SKM-1 treated with dmso at 0.1 percent for 144 hours (cell line): ENCODE results near the gene HOXD3.

Experiments used
- DNase-seq: peaks from one replicate; lab custom pipeline; 2025; ENCODE audit not compliant: unreplicated experiment; lab: John Stamatoyannopoulos, UW

HOXD3 gene

DNA sequence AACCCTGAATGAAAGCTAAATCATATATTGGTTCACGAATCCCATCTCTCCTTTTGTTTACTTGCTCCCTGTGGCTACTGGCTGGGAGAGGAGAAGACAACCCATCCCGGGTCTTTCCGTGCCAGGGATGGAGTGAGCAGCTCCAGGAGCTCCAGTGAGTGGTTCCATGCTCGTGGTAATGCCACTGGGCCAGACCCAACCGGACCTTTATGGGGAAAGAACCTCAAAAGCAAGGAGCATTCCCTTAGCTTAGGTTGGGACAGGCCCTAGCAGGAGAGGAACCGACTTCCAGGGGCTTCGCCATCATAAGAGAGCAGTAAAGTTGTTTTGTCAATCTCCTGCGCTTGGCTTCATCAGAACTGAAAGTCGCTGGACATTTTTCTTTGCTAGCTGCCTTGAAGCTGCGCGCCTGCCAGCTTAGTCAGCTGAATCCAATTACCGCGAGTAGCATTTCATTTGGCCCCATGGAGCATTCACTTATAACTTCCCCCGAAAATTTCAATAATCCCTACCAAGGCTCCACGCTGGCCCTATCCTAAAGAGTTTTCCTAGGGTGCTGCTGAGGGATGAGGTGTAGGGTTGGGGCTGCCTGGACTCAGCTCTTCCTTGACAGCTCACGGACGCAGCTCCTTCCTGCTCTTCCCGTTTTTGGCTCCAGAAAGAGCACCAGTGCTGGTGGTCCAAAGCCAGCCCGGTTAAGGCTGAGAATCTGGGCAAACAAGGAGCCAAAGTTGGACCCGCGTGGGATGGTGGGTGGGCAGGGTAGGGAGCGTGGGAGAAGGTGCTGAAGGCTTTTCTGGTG, 4.9 kb downstream of the HOXD3 start:
- DNase-seq: no peak

DNA sequence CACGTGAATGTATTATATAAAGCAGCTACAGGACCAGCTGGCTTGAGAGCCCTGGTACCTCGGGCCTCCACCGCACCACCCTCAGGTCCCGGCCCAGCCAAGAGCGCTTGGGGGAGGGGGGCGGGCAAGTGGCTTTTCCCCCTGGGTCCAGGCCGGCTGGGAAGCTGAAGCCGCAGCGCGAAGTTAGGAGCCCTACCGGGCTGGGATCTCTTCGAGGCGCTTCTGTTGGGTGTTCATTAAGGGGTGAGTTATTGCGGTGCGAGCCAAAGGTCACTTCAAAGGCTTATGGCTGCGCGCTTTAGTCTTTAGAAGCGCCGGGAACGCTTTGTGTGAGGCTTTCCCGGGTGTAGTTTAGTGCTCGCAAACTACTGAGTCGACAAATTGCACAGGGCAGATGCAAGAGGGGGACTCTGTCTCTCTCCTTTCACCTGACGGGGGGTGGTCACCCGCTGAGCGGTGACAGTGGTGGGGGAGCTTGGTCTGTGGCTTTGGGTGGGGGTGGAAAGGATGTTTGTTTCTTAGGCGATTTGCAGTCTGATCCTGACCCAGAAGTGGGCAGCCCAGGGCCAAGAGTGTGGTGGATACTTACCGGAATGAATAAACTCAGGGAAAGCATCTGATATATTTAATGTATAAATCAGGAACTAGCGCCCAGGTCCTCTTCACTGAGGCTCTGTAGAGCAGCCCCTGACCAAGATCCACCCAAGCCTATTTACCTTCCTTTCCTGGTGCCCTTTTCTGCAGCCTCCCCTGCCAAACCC, 6.0 kb downstream of the HOXD3 start:
- no peak for DNase-seq

DNA sequence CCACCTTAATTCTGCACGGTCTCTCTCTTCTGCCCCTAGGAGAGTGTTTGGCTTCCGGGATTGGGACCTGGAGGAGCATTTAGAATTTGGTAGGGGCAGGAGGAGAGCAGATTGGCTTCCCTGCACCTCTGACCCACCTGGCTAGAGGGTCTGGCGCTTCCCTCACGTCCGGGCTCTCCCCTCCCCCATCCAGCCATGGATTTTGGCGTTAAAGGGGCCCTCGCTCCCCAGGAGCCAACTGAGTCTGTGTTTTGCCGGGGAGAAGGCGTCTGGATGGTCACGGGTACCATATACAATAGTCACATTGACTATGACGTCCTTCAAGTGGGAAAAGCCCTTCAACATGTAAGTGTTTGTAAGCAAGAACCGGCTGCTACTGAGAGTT, 6.6 kb downstream of the HOXD3 start:
- DNase-seq: no peak

DNA sequence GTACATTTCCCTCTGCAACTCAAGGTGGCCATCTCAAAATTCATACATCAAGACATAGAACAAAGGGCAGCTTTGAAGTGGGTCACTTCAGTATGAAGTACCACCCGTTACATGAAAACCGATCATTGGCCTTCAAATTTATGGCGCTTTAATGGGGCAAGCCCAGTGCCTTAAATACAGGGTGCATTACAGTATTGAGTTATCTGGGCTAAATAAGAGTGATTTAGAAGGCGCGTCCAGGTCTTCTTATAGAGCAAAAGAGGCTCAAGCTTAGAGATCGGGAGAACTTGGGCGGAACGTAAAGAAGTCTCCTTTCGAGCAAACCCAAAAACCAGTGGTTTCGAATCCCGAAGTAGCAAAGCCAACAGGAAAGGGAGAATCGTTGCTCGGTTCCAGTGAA, 7.1 kb downstream of the HOXD3 start:
- DNase-seq: no peak

DNA sequence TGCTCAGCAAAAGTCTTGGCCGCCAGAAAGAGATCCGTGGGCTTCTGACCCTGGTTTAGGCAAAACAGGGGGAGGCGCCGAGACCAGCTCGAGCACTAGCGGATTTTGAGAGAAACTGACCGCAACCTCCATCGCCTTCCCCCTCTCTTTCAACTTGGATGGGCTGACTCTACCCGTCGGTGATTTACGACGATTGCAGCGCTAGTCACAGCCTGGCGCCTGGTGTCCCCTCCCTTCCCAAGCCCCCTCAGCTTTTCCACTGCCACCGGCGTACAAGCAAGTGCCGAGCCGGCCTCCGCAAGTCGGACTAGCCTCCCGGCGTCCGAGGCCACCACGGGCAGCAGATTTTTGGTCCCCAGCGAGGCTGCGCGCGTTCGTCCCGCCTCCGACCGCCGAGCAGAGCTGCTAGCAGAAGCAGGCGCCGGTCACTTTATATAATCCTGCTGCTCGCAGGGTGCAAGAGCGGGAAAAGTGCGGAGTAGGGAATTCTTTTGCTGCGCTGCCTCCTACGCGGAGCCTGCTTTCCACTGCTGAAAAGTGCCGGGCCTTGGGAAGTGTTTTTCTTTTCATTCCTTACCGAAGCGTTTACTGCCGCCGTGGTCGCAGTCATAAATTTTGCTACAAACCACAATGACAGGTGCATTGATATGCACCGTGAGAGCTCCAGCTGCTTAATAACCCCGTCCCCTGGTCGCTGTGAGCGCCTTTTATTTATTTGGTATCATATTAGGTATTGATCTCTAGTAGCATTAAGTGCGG, 7.7 kb downstream of the HOXD3 start:
- no peak for DNase-seq

DNA sequence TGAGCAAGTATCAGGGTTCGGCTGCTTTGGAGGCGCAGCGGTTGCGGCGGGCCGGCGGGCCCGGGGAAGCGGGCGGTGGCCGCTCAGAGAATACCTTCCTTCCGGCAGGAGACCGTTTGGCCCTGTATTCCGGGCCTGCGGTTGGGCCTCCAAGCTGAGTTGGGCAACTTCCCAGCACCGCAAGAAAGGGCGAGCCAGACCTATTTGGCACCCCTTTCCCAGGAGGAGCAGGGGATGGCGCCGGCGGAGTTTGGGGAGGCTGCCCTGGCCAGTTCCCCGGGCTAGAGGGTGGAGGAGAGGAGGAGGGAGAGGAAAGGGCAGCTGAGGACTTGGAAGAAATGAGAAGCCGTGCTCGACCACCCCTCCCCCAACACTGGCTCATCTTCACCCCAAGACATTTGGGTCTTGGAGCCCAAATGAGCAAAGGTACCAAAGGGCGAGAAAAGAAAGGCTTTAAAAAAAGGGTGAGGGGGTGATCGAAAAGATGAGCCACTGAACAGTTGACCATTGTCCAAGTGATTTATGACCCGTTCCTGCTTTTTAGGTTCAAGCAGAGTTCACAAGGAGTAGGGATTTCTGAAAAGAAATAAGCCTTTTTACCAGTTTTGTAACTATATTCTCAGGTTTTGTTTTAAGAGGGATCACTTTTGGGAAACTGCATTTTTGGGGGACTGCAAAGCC, 8.4 kb downstream of the HOXD3 start:
- no peak for DNase-seq

DNA sequence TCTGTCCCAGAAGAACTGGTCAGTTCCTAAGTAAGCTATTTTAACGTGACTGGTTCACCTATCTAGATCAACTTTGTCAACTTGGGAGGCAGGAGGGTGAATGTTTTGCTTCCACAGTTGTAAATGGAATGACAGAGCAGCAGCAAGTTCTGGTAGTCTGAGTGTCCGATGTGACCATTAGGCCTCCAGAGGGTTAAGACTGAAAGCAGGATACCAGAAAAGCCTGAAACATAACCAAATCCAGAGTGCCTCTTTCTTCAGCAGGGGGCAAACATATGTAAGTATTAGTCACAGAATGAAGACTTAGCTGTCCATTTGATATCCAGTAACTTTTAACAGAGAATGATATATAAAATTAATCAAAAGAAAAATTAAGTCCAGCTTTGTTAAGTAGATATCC, 9.2 kb downstream of the HOXD3 start:
- no peak for DNase-seq

DNA sequence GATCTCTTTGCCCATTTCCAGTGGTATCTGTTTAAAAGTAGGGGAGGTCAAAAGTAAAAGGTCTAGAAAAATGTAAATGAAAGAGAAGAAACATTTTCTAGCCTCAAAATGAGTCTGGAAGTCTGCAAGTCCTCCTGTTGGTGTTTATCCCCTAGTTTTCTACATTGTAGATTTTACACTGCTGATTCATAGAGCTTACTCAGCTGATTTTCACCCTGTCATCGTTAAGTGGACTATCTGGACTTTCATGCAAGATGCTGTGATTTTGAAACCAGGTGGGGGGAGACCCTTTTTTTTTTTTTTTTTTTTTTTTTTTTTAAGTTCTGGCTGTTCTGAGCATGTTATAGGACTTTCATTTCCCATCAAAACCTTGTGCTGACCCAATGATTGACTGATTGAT, 10.3 kb downstream of the HOXD3 start:
- no peak for DNase-seq

DNA sequence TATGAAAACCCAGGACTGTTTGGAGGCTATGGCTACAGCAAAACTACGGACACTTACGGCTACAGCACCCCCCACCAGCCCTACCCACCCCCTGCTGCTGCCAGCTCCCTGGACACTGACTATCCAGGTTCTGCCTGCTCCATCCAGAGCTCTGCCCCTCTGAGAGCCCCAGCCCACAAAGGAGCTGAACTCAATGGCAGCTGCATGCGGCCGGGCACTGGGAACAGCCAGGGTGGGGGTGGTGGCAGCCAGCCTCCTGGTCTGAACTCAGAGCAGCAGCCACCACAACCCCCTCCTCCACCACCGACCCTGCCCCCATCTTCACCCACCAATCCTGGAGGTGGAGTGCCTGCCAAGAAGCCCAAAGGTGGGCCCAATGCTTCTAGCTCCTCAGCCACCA, 12.1 kb downstream of the HOXD3 start:
- no peak for DNase-seq

DNA sequence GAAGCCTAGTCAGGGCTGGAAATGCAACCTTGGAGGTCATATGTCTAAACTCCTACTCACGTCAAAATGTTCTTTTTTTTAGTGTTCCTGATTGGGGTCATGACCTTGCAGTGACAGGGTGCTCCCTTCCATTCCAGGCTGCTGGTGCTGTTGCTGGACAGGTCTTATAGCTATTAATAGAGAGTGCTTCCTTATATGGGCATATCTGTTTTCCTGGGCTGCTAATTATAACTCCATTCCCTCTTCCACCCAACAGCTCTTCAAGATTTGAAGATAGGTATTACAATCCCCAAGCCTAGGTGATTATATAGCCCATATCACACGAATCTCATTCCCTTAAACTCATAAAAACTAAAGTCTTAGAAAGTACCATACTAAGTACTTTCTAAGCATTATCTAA, 12.6 kb downstream of the HOXD3 start:
- DNase-seq: no peak

DNA sequence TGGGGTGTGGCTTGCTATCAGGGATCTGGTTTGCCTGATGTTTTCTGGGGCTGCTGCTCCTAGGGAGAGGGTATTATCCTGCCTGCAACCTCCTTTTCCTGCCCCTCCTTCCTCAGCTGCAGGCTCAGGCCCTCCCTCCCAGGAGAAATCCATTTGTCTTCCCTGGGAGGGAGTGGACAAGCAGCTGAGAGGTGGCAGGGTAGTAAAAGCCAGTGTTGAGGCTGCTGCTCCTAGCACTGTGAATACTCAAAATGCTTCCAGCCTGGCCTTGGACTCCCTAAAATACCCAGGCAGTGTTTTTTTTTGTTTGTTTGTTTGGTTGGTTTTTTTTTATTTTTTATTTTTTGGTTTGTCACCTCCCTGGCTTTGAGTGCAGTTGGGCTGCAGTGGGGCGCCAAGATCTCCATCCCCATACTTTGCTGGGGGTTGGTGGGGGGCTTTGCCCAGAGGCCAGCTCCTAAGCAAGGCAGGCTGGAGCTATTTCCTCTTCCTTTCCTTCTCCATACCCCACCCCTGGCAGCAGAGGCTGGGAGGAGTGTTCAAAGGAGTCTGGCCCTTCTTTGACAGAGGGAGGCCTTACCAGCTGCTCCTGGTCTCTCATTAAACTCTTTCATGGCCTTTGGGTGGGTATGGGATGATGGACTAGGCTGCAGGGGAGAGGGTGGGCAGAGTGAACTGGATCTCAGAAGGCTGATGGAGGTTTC, 13.6 kb downstream of the HOXD3 start:
- no peak for DNase-seq

DNA sequence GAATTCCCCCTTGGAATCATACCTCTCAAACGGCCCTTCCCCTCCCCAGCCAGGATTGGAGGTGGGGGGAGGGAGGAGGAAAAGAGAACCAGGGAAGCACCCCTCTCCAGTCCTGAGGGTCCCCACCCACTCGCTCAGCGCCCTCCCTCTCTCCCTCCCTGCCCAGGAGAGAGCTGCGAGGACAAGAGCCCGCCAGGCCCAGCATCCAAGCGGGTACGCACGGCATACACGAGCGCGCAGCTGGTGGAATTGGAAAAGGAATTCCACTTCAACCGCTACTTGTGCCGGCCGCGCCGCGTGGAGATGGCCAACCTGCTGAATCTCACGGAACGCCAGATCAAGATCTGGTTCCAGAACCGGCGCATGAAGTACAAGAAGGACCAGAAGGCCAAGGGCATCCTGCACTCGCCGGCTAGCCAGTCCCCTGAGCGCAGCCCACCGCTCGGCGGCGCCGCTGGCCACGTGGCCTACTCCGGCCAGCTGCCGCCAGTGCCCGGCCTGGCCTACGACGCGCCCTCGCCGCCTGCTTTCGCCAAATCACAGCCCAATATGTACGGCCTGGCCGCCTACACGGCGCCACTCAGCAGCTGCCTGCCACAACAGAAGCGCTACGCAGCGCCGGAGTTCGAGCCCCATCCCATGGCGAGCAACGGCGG, 14.4 kb downstream of the HOXD3 start:
- DNase-seq: no peak

DNA sequence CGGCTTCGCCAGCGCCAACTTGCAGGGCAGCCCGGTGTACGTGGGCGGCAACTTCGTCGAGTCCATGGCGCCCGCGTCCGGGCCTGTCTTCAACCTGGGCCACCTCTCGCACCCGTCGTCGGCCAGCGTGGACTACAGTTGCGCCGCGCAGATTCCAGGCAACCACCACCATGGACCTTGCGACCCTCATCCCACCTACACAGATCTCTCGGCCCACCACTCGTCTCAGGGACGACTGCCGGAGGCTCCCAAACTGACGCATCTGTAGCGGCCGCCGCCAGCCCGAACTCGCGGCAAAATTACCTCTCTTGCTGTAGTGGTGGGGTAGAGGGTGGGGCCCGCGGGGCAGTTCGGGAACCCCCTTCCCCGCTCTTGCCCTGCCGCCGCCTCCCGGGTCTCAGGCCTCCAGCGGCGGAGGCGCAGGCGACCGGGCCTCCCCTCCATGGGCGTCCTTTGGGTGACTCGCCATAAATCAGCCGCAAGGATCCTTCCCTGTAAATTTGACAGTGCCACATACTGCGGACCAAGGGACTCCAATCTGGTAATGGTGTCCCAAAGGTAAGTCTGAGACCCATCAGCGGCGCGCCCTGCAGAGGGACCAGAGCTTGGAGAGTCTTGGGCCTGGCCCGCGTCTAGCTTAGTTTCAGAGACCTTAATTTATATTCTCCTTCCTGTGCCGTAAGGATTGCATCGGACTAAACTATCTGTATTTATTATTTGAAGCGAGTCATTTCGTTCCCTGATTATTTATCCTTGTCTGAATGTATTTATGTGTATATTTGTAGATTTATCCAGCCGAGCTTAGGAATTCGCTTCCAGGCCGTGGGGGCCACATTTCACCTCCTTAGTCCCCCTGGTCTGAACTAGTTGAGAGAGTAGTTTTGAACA, 15.1 kb downstream of the HOXD3 start:
- DNase-seq: no peak

DNA sequence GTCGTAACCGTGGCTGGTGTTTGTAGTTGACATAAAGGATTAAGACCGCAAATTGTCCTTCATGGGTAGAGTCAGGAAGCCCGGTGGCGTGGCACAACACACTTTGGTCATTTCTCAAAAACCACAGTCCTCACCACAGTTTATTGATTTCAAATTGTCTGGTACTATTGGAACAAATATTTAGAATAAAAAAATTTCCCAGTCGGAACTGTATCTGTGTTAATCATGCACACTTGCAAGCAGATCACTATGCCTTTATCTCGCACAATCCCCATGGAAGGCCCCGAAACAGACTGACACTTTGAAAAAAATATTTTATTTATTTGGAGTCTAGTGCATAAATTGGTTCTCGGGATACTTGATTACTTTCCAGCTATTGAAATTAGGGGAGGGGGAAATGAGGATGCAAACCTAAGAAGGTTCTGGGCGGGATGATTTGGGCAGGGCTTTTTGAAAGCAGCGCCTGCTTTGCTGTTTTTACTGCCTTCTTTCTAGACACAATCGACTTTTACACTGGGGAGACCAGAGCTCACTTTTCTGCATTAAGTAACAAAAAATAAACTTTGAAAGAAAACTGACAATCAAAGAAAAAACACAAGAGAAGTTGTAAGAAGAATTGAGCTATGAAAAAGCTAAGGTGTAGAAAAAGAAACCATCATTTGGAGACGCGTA, 15.9 kb downstream of the HOXD3 start:
- DNase-seq: no peak

DNA sequence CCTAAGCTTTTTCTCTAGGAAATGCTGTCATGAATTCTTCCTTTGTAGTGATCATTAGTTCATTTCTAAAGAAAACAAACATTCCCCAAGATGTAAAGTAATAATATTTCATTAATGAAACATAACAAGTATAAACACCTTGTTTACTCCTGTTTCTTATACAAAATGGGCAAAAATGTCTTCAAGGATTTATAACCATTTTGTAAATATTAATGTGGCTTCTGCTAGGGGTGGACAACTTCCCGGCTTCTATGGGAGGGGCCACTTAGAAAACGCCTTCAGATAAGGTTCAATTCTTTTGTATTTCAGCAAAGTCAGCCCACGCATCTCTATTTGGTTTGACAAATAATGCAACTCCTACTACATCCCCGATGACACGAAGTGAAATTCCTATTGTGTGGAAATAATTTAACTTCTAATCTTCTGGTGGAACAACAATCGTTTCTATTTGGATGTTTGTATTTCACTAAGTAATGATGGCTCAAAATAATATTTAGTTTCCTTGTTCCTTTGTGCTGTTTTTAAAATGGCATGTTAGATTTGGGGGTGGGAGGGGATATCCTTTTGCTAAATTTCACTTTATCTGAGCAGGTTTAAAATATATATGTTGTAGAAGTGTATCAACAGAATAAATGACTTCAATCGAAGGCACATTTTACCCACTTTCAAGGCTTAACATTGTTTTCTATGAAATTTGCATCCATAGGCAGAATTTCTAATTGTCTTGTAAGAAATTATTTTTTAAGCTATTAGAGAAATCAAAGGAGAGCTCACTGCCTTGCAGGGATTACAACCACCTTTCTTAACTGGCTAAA, 16.7 kb downstream of the HOXD3 start:
- DNase-seq: no peak

DNA sequence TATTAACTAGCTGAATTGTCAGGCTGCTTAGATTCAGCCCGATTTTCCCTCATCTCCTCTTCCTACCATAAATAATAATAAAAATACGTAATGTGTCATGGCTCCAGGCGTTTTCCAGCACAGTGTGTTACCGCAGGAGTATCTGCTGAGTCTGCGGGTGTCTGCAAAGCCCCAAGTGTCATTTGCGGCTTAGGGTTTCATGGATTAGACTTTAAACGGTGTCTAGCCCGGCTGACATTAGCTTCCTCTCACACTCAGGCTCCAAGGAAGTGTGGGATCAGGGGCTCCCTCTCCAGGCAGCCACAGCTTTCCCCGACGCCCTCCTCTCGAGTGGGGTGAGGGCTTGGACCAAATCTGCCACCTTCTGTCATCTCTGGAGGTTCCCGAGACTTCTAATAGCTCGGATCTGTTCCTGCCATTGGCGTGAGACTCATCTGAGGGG, 17.3 kb downstream of the HOXD3 start:
- DNase-seq: no peak

DNA sequence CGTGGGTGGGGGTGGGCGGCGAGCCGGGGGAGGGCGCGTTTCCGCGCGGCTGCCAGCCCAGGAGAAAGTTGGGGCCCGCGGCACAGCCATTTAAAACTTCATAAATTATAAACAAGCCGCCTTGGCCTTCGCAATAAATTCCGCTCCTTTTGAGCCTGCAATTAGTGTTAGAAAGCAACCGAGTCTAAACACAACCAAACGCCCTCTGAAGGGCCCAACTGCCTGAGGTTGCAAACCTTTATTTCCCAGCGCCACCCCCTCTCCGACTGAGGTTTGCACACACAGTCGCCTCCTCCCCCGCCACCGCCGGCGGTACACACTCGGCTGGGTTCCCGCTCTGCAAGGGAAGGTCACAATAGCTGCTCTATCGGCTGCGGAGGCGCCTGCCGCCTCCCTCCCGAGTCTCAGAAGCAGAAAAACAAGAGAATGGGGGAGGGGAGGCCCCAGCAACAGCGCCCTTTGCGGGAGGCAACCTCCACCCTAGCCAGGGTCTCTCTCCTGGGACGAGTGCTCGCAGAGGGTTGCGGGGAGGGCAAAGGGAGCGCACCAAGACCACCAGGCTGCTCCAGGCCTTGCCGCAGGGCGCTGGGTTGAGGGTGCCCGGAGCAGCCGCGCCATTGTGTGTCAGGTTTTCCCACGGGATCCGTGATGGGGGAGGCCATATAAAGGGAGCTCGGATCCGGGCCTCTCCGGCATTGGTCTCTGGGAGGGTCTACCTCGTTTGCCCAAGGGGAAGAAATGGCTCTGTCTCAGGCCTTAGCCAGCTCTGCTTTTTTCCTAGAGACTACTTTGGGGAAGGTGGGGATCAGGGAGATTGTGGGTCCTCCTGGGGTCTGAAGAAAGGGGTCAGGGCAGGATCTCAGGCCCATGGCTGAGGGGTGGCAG, 18.0 kb downstream of the HOXD3 start:
- no peak for DNase-seq
